Measurements from ENCODE around the gene FBRSL1.

- no peak for TF ChIP-seq YY1 (IDR thresholded peaks at IDR 0.05)
- no peak for TF ChIP-seq FOXA1 (IDR thresholded peaks at IDR 0.05)
- TF ChIP-seq CTCF (IDR thresholded peaks at IDR 0.05; ENCODE audit: low read depth, low read length, missing input control) = no peak
- no peak for TF ChIP-seq RAD21 (IDR thresholded peaks at IDR 0.05)
- no peak for TF ChIP-seq TAF1 (conservative IDR thresholded peaks at IDR 0.05)
- no peak for TF ChIP-seq SP1 (IDR thresholded peaks at IDR 0.05)
- TF ChIP-seq REST (IDR thresholded peaks at IDR 0.05) = no peak
- no peak for TF ChIP-seq NR2F2 (IDR thresholded peaks at IDR 0.05)
- TF ChIP-seq ZBTB33 (IDR thresholded peaks at IDR 0.05) = no peak
- TF ChIP-seq RXRA (IDR thresholded peaks at IDR 0.05) = no peak
- TF ChIP-seq GABPA (IDR thresholded peaks at IDR 0.05 in 1 of 2, conservative IDR thresholded peaks at IDR 0.05 in 1 of 2) = no peak
- no peak for TF ChIP-seq HNF4A (conservative IDR thresholded peaks at IDR 0.05)
- TF ChIP-seq EGR1 (IDR thresholded peaks at IDR 0.05; ENCODE audit: low read depth in 2 of 2) = no peak
- no peak for TF ChIP-seq ATF3 (IDR thresholded peaks at IDR 0.05)
Observed at GRCh38 chr12:132492951-132493350, 3.0 kb downstream of the FBRSL1 start.

Data from liver (tissue), 3 donors.